Heart left ventricle (tissue), 16 donors: ENCODE measurements around the gene PALM. TPM values are rescaled to one million over a fixed set of nuclear protein-coding genes. Genes with fewer than 3 reads are reported as not detected.
A peak's percentile ranks its signal among the peaks of the same experiment; 100 is the strongest.

ENCODE experiments used
- ATAC-seq, 4 donors: fragments of 200-7000 bp; cut with Tn5 transposase; one replicate each; pipeline ENCODE4 v1.9.1; 2020 to 2022; ENCODE audit warnings: moderate library complexity in 4 of 4, mild to moderate bottlenecking in 3 of 4, moderate number of reproducible peaks in 1 of 4
- DNase-seq, 5 donors: peaks; one replicate each; pipeline ENCODE4 v3.0.0-alpha.2; 2020
- H3K27ac ChIP-seq, 12 donors: fragments of 200-600 bp; sonication (generic) in 4 of 12; one replicate each; pipeline versions ENCODE4 v1.5.0 to v1.8.0; 2016 to 2022; ENCODE audit warnings: mild to moderate bottlenecking in 2 of 12
- H3K27me3 ChIP-seq, 9 donors: fragments of 200-600 bp; sonication (generic) in 2 of 9; one replicate each; pipeline versions ENCODE4 v1.5.1 to v1.8.0; 2016 to 2022; ENCODE audit warnings: mild to moderate bottlenecking in 3 of 9
- H3K36me3 ChIP-seq, 9 donors: fragments of 200-600 bp; sonication (generic) in 2 of 9; one replicate each; pipeline versions ENCODE4 v1.5.0 to v1.8.0; 2018 to 2022; ENCODE audit warnings: mild to moderate bottlenecking in 2 of 9
- H3K4me1 ChIP-seq, 12 donors: fragments of 200-600 bp; sonication (generic) in 4 of 12; one replicate each; pipeline versions ENCODE4 v1.5.0 to v1.8.0; 2016 to 2022; ENCODE audit warnings: mild to moderate bottlenecking in 3 of 12
- H3K4me3 ChIP-seq, 12 donors: fragments of 200-600 bp; sonication (generic) in 4 of 12; one replicate each; pipeline versions ENCODE4 v1.5.0 to v1.8.0; 2017 to 2022; ENCODE audit warnings: mild to moderate bottlenecking in 9 of 12, moderate library complexity in 4 of 12
- H3K9me3 ChIP-seq, 12 donors: fragments of 200-600 bp; sonication (generic) in 4 of 12; one replicate each; pipeline versions ENCODE4 v1.5.0 to v1.8.0; 2016 to 2022; ENCODE audit warnings: mild to moderate bottlenecking in 1 of 12
- POLR2A ChIP-seq, 2 donors: fragments of 450-650 bp; IDR thresholded peaks; one replicate each; pipeline ENCODE4 v1.6.1; 2017; ENCODE audit warnings: antibody characterized with exemption in 2 of 2, mild to moderate bottlenecking in 2 of 2, moderate library complexity in 2 of 2
- WGBS, 4 donors: extraction: QIAGEN DNeasy Blood & Tissue Kit in 2 of 4; methylation state at CpG; one replicate each; pipeline versions ENCODE4 v1.1.5 to v1.1.7; 2013 to 2018; 5-methylcytosine and 5-hydroxymethylcytosine counted together
- intact Hi-C, 10 donors: fragments of 100-400 bp; cut with DNase I; formaldehyde crosslinking; loops; one replicate each; pipeline versions ENCODE4 v1.11.1 to v1.14.2; 2022
- polyA plus RNA-seq, 2 donors: library from polyadenylated mRNA; stranded (reverse); fragments of 200-250 nt; gene quantifications; one replicate each; pipeline ENCODE4 v1.2.3, GENCODE V29; 2013
- total RNA-seq, 9 donors: library from RNA; depleted of rRNA in 2 of 9; stranded (reverse); fragments of >200 nt in 2 of 9; fragmentation: NEBNext Ultra II Directional in 3 of 9; extraction: Animal tissue kit (Norgen Biotek cat#: 25700) in 3 of 9; gene quantifications; one replicate each; pipeline versions ENCODE4 v1.1.0 to v1.2.4, GENCODE V29; 2016 to 2023
- TF ChIP-seq, protein P1 (sequence below), 12 donors: fragments of 200-600 bp; sonication (generic) in 4 of 12; IDR thresholded peaks; one replicate each; pipeline versions ENCODE4 v1.5.0 to v1.8.0; 2018 to 2022; ENCODE audit warnings: antibody characterized with exemption in 12 of 12, mild to moderate bottlenecking in 5 of 12
- donor health status: ischemic (EF 13 %, LVEDD 7.1; RV severe dilation, severe dysfunction).
- donor health status: healthy with polysubstance abuse.
- donor health status: DM: no; HTN: yes; CAD: no.
- donor health status: DM: no; HTN: no; CAD: no.
- donor health status: ischemic (EF 25% LVEDD 6.9; RV normal size, moderate dysfunction).
- donor health status: ischemic (EF 25% LVEDD 5.7; RV mildly dilated, moderate dysfunction).
- donor health status: healthy.
- donor health status: DM: yes; HTN: yes; CAD: no.
- donor health status: ischemic (EF 35%, LVEDD 5.7; RV mildly dilated, moderate dysfunction).
- donor health status: nonischemic (EF 11% LVEDD 7.7; RV severe dilation, severe dysfunction).
- donor health status: DM: yes; HTN: yes; CAD: no.
- donor health status: PGD.
- donor health status: ischemic (EF 29% LVEDD 5.4; RV normal size, mild dysfunction).
- donor health status: nonischemic (EF 23%, LVEDD 6.1; RV moderate dilation, normal function).

Gene PALM
- total and polyA plus RNA-seq, 11 donors = 13.5 to 42.3 (median 23.3) TPM

GRCh38 chr19:782185-782877 lies 73.6 kb downstream of the PALM start:
- DNase-seq (peak in 1 of 5 donors; percentile 69), ATAC-seq (peak in 3 of 4 donors; percentile 35 to 54 (median 44))
- peaks cover 0 to 4% (median 0%) of the 10 kb centered on the region in 9 donors for H3K27me3 ChIP-seq
- H3K4me3 ChIP-seq = peak overlapping the region; percentile 5 to 51 (median 32)
- TF ChIP-seq POLR2A (IDR thresholded peaks at IDR 0.05) = no peak
- TF ChIP-seq, protein P1, sequence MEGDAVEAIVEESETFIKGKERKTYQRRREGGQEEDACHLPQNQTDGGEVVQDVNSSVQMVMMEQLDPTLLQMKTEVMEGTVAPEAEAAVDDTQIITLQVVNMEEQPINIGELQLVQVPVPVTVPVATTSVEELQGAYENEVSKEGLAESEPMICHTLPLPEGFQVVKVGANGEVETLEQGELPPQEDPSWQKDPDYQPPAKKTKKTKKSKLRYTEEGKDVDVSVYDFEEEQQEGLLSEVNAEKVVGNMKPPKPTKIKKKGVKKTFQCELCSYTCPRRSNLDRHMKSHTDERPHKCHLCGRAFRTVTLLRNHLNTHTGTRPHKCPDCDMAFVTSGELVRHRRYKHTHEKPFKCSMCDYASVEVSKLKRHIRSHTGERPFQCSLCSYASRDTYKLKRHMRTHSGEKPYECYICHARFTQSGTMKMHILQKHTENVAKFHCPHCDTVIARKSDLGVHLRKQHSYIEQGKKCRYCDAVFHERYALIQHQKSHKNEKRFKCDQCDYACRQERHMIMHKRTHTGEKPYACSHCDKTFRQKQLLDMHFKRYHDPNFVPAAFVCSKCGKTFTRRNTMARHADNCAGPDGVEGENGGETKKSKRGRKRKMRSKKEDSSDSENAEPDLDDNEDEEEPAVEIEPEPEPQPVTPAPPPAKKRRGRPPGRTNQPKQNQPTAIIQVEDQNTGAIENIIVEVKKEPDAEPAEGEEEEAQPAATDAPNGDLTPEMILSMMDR (IDR thresholded peaks at IDR 0.05) = no peak
- H3K4me1 ChIP-seq = peaks cover 0 to 38% (median 13%) of the 10 kb centered on the region in 12 donors
- H3K27ac ChIP-seq = peak overlapping the region; percentile 22 to 89 (median 72)
- no peaks in the 10 kb centered on the region for H3K9me3 ChIP-seq
- H3K36me3 ChIP-seq = no peaks in the 10 kb centered on the region
- 19 to 37% (median 24%) methylated on average over 26 to 29 of the region's 29 CpGs for WGBS, 4 donors
- intact Hi-C loops = no loop called here

DNA sequence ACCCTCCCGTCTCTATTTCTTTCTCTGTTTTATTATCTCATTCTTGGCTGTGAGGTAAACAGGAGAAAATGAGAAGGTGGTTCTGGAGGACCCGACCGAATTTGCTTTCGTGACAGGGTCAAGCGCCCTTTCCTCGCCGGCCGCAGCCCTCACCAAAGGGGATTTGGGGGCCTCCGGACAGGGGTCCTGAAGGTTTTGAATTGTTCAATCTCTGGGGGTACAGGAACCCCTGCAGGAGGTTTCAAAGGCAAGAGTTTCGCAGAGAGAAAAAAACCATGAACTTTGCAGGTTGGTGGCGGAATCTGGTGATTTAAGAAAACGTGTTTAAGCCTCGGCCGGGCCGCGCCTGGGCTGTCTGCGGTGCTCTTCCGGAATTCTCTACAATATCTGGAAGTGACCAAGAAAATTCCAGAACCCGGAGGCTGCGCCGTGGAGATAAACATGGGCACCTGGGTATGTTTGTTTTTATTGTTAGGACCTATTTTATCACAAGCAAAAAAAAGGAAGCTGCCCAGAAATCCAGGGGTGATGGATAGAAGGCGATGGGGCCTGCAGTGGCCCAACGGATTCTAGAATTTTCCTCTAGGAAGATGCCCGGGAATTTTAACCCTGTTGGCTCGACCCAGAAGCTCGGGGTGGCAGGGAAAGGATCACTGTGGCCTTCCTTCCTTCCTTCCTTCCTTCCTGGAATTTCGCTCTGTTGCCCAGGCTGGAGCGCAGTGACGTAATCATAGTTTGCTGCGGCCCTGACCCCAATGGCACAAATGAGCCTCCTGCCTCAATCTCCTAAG lies 74.3 kb downstream of the PALM start:
- WGBS, 4 donors = 60 to 73% (median 68%) methylated on average over 30 of the region's 30 CpGs
- intact Hi-C loops = no loop called here
- Histone ChIP-seq H3K27me3 (peaks cover 0 to 4% (median 0%) of the 10 kb centered on the region in 9 donors), H3K27ac (peak overlapping the region; percentile 22 to 89 (median 72)), H3K4me3 (peak overlapping the region in 10 of 12 donors; percentile 7 to 51 (median 36)), H3K9me3 (no peaks in the 10 kb centered on the region), H3K36me3 (no peaks in the 10 kb centered on the region), H3K4me1 (peaks cover 0 to 43% (median 13%) of the 10 kb centered on the region in 12 donors)
- DNase-seq (no peak), ATAC-seq (peak in 2 of 4 donors; percentile 49 to 64)
- TF ChIP-seq, protein P1 (IDR thresholded peaks at IDR 0.05) = no peak
- no peak for TF ChIP-seq POLR2A (IDR thresholded peaks at IDR 0.05)

DNA sequence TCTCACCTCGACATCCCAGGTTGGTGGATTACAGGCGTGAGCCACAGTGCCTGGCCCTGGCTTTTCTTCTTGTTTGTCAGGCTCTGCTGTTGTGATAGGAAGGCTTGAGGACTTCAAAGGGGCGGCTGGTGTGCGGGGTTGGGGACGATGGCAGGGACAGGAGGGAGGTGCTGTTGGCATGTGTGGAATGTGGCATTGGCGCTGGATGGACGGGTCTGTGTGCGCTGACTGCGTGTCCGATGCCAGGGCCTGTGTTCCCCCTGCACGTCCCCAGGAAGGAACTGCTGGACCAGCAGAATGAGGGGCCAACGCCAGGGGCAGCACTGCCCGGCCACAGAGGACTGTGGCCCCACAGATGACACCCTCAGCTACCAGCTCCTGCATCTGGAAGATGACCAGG lies 75.8 kb downstream of the PALM start:
- intact Hi-C loops = no loop called here
- no peak for DNase-seq
- WGBS, 4 donors = 48 to 71% (median 56%) methylated on average over 10 to 13 of the region's 13 CpGs
- peaks cover 0 to 4% (median 0%) of the 10 kb centered on the region in 9 donors for H3K27me3 ChIP-seq
- peak overlapping the region in 5 of 12 donors; percentile 14 to 88 (median 73) for H3K27ac ChIP-seq
- peak overlapping the region in 1 of 12 donors; percentile 43 for H3K4me3 ChIP-seq
- H3K9me3 ChIP-seq = no peaks in the 10 kb centered on the region
- no peaks in the 10 kb centered on the region for H3K36me3 ChIP-seq
- peaks cover 7 to 55% (median 27%) of the 10 kb centered on the region in 12 donors for H3K4me1 ChIP-seq
- no peak for ATAC-seq
- TF ChIP-seq POLR2A (IDR thresholded peaks at IDR 0.05) = no peak
- TF ChIP-seq, protein P1 (IDR thresholded peaks at IDR 0.05) = no peak

GRCh38 chr19:787536-787935 lies 78.8 kb downstream of the PALM start:
- peak overlapping the region in 11 of 12 donors; percentile 24 to 86 (median 78) for H3K27ac ChIP-seq
- intact Hi-C loops = no loop called here
- no peak for ATAC-seq
- H3K36me3 ChIP-seq = no peaks in the 10 kb centered on the region
- WGBS, 4 donors = 82 to 98% (median 85%) methylated on average over 11 to 16 of the region's 16 CpGs
- H3K4me1 ChIP-seq = peaks cover 7 to 65% (median 33%) of the 10 kb centered on the region in 12 donors
- H3K9me3 ChIP-seq = no peaks in the 10 kb centered on the region
- DNase-seq = no peak
- no peaks in the 10 kb centered on the region for H3K27me3 ChIP-seq
- H3K4me3 ChIP-seq = no peak overlapping the region
- TF ChIP-seq, protein P1 (IDR thresholded peaks at IDR 0.05) = no peak
- no peak for TF ChIP-seq POLR2A (IDR thresholded peaks at IDR 0.05)
